Middle frontal gyrus (tissue), 1 donor: ENCODE data around the gene LEMD1.
"Not testable (repeated sequence)": the region's sequence is repeated elsewhere in the genome, so short reads cannot be mapped to it uniquely, and the experiment has no call there.

Source experiments
- DNase-seq: peaks from one replicate; pipeline ENCODE4 v3.0.0-alpha.2; 2015; ENCODE audit warnings: low spot score; ENCODE audit errors: extremely low spot score

LEMD1 gene

DNA sequence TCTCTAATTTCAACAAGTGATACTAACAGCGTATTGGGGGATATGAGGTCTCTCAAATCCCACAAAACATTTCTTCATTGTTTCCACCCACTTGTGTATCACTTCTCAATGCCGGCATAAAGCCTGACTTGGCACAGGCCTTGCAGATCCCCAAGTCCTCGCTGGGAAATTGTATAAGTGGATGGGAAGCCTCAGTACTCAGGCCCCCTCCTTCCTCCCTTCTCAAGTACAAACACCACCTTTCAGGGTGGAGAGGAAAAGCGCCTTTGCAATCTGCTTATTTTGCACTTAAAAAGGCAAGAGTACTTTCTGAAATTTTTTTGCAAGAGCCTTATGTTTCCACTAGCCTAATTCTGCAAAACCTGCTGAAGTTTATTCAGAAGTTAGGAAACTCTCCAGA is 39.3 kb downstream of the LEMD1 start:
- no peak for DNase-seq

DNA sequence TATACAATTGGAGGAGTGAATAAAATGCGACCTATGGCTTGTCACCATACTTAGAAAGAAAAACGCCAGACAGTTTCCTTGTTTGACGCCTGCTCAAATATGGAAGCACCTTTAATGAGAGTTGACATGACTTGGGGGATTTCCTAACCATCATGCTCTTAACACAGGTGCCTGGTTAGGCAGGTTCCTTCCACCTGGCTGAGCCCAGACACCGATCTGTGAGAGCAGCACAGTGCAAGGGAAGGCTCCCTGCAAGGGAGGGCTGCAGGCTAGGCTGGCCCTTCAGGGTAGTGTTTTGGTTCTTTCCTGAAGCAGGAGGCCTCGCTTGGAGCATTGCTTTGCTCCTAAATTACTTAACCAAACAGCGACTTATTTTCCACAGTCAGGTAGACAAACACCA is 40.6 kb downstream of the LEMD1 start:
- DNase-seq: no peak

- DNase-seq: no peak
Measured at GRCh38 chr1:205380882-205381281, 41.0 kb downstream of the LEMD1 start.

DNA sequence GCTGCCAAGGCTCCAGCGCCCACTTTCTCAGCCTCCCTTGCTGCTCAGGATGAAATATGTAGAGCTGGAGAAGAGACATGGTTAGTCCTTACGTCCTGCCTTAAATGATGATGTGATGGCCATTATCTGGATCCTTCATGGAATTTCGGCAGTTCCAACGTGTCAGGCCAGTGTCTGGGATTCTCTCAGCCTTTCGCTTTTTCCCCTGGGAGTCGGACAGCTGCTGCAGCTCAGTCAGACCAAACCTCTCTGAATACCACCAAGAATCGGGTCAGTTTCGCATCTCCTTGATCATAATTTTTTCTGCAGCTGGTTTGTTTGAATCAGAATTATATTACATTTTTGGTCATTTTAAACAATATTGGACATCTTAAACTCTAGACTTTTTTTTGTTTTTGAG is 42.8 kb downstream of the LEMD1 start:
- no peak for DNase-seq

DNA sequence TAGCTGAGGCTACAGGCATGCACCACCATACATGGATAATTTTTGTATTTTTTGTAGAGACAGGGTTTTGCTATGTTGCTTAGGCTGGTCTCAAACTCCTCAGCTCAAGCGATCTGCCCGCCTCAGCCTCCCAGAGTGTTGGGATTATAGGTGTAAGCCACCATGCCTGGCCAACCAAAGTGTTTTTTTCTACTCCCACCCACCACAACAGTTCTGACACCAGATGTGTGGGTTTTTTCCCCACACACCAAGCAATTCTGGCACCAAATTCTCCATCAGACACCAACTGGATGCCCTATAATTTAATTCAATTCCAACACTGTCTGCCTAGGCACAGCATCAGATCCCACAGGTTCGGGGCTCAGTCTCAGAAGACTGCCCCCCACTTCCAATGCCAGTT is 44.5 kb downstream of the LEMD1 start:
- DNase-seq: no peak

GRCh38 chr1:205376739-205377138 is 45.1 kb downstream of the LEMD1 start:
- no peak for DNase-seq

GRCh38 chr1:205375835-205376545 is 45.9 kb downstream of the LEMD1 start:
- DNase-seq: no peak

GRCh38 chr1:205374210-205375078 is 47.4 kb downstream of the LEMD1 start:
- DNase-seq: no peak

DNA sequence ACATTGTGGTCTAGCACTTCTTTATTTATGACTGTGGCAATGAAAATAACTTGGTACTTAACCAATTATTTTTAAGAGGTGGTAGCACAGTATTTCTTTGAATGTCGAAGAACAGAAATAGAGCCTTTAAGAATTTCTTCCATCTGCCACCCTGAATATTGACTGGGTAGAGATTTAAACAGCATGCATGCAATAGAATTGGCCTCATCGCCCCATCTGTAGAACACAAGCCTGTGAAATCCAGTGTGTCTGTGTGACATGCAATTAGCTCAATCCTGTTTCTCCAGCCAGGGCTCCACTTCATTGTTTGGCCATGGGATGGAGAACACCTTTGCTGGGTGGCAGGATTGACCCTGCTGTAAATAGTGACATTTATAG is 48.1 kb downstream of the LEMD1 start:
- DNase-seq: no peak

DNA sequence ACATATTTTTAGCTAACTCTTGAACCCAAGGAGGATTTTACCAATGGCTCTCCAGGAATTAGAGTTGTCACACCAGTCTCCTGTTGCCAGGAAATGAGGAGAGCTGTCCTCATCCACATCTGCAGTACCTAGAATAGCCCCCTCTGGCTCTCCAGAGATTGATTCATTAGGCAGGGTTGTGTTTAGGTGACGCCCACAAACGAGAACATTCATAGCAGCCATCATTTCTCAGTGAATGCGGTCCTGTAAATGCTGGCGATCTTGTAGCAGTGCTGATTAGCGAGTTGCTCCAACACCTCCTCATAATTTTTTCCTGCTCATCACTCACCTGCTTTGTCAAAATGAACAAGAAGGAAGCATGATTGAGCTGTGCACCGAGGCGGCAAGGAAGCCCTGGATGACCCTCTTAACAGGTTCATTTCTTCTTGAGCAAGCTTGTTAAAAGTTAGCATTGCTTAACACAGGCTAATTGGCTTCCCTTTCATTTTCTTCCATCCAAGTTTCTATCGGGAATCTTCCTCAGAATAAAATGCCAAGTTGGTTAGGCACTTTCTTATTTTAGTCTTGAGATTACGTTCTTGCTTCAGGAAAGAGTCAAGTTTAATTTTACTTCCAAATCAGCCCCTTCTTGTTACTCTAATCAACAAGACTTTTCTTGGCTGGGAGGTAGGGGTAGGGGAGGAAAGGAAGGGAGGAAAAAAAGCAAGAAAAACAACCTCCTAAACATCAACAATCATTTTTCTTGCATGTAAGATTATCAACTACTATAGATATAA is 48.6 kb downstream of the LEMD1 start:
- DNase-seq: no peak

DNA sequence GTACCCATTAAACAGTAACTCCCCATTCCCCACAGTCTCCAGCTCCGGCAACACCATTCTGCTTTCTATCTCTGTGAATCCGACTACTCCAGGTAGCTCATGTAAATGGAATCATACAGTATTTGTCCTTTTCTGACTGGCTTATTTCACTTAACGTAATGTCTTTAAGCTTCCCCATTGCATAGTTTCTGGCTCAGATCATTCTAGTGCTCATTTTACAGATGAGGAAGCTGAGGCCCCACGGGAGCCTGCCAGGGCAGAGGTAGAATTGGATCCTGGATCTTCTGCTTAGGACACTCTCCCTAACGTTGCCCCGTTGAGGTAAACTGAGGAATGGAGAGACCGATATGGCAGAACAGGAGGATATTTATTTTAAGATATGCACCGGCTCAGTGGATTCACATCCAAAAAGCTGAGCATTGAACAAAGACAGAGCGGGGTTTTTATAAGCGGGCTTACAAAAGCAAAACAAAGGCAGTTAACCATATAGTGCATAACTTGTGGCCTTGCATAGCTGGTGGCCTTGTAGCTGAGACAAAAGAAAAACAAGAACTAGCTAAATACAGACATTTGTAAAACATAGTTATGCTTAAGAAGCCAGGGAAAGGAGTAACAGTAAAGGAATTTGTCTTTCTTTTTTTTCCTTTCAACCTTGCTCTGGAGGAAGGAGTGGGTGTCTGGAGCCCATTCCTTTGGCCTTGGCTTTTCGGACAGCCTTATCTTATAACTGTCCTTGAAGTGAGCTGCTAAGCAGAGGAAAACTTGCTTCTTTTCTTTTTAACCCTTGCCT is 49.8 kb downstream of the LEMD1 start:
- no peak for DNase-seq

GRCh38 chr1:205370780-205371179 is 51.1 kb downstream of the LEMD1 start:
- no peak for DNase-seq

GRCh38 chr1:205369701-205370123 is 52.1 kb downstream of the LEMD1 start:
- DNase-seq: no peak

DNA sequence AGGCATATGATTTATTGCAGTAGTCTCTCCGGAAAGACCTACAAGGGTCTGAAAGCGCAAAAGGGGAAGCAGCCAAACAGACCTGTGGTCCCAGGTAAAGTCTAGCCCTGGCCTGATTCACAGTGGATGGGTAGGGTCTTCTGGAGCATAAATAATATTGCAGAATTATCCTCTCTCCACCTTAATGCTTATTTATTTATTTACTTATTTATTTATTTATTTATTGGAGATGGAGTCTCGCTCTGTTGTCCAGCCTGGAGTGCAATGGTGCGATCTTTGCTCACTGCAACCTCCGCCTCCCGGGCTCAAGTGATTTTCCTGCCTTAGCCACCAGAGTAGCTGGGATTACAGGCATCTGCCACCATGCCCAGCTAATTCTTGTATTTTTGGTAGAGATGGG is 53.4 kb downstream of the LEMD1 start:
- DNase-seq: no peak

- DNase-seq: no peak
Measured at GRCh38 chr1:205365945-205366463, 55.9 kb downstream of the LEMD1 start.

GRCh38 chr1:205365086-205365485 is 56.8 kb downstream of the LEMD1 start:
- not testable (repeated sequence) for DNase-seq

- no peak for DNase-seq
Measured at GRCh38 chr1:205360891-205361290, 61.0 kb downstream of the LEMD1 start.

DNA sequence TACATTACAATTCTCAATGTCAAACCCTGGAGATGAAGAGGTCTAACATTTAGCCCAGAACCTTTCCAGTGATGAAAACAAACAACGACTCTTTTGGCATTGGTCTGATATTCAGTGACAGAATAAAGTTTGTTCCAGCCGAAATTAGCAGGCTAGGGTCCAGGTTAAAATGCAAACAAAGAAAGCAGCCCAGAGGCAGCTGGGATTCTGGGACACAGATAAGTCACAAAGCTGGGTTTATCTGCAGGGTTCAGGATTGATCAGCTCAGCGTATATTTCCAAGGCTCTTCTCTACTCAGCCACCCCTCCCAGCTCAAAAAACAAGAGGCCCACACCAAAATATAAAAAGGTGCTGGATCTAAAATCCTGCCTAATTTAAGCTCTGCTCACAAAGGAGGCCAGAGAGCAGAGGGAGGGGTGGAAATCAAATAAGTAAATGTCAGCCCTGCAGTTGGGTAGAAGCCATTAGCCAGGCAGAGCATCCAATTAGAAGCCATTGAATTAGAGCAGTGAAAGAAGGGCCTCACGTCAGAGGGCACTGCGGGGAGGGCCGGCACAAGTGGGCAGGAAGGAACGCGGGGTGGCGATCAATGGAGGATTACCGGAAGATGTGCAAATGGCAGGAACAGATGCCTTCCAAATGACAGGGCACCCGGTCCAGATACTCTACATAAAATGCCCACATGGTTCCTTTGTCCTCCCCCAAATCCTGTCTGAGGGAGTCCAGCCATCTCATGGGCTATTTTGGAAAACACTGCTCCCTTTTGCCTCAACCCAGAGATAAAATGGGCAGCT is 61.9 kb downstream of the LEMD1 start:
- no peak for DNase-seq

DNA sequence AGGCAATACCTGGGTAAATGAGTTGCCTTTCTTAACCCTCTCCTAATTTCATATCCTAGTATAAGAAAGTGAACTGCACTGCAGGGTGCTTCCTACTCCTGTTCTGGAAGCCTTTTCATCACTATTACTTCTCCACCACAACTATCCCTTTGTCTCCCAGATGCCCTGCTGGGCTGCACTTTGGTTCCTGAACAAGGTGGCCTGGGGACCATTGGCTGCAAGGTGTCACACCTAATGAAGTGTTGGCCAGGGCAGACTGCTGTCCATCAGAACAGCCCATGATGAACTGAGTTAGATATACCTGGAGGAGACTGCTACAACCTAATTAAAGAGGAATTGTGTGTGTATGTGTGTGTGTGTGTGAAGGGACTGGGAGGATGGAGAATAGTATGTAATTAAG is 63.3 kb downstream of the LEMD1 start:
- DNase-seq: no peak

GRCh38 chr1:205357567-205357966 is 64.3 kb downstream of the LEMD1 start:
- no peak for DNase-seq
